ENCODE results near the gene STK35. TPM values are rescaled to one million over a fixed set of nuclear protein-coding genes. Genes with fewer than 3 reads are reported as not detected.

The STK35 gene
- total RNA-seq, 4 donors from 2014 or later, result 24.3 to 39.6 (median 36.3) TPM

- Histone ChIP-seq H3K27ac (no peak overlapping the region), H3K4me3 (no peak overlapping the region)
- TF ChIP-seq POLR2A (IDR thresholded peaks at IDR 0.05), result no peak
- no peak for TF ChIP-seq CTCF (IDR thresholded peaks at IDR 0.05)
These were observed 15.2 kb upstream of the STK35 start for GRCh38 chr20:2086177-2086979.

GRCh38 chr20:2086980-2087377 is 14.6 kb upstream of the STK35 start:
- no peaks in the 10 kb centered on the region for H3K9me3 ChIP-seq
- H3K27ac ChIP-seq, result no peak overlapping the region
- no peaks in the 10 kb centered on the region for H3K36me3 ChIP-seq
- no peak overlapping the region for H3K4me3 ChIP-seq
- DNase-seq, result no peak
- no peak for TF ChIP-seq POLR2A (IDR thresholded peaks at IDR 0.05)
- TF ChIP-seq CTCF (IDR thresholded peaks at IDR 0.05), result no peak
- no peaks in the 10 kb centered on the region for H3K27me3 ChIP-seq
- H3K4me1 ChIP-seq, result no peaks in the 10 kb centered on the region

More at GRCh38 chr20:2086177-2086979, 15.2 kb upstream of the STK35 start:
- Histone ChIP-seq H3K27me3 (no peaks in the 10 kb centered on the region), H3K36me3 (no peaks in the 10 kb centered on the region), H3K9me3 (no peaks in the 10 kb centered on the region), H3K4me1 (no peaks in the 10 kb centered on the region)
- DNase-seq, result no peak

- Histone ChIP-seq H3K36me3 (no peaks in the 10 kb centered on the region), H3K27me3 (no peaks in the 10 kb centered on the region), H3K27ac (no peak overlapping the region), H3K4me3 (no peak overlapping the region), H3K9me3 (no peaks in the 10 kb centered on the region), H3K4me1 (no peaks in the 10 kb centered on the region)
- TF ChIP-seq CTCF (IDR thresholded peaks at IDR 0.05) (no peak), POLR2A (IDR thresholded peaks at IDR 0.05) (no peak)
- DNase-seq, result no peak
These were observed 12.7 kb upstream of the STK35 start for GRCh38 chr20:2088891-2089290.

- no peak for DNase-seq
- H3K27ac ChIP-seq, result no peak overlapping the region
- H3K27me3 ChIP-seq, result no peaks in the 10 kb centered on the region
- H3K4me1 ChIP-seq, result no peaks in the 10 kb centered on the region
- H3K36me3 ChIP-seq, result no peaks in the 10 kb centered on the region
- TF ChIP-seq CTCF (IDR thresholded peaks at IDR 0.05) (no peak), POLR2A (IDR thresholded peaks at IDR 0.05) (no peak)
- no peak overlapping the region for H3K4me3 ChIP-seq
- no peaks in the 10 kb centered on the region for H3K9me3 ChIP-seq
These were observed 12.2 kb upstream of the STK35 start for GRCh38 chr20:2089447-2089846.

GRCh38 chr20:2093159-2093781 is 8.4 kb upstream of the STK35 start:
- Histone ChIP-seq H3K27me3 (no peaks in the 10 kb centered on the region), H3K36me3 (no peaks in the 10 kb centered on the region), H3K9me3 (no peaks in the 10 kb centered on the region), H3K4me3 (no peak overlapping the region), H3K4me1 (no peaks in the 10 kb centered on the region), H3K27ac (no peak overlapping the region)
- DNase-seq, result peak; percentile 31 to 62 (median 61)
- no peak for TF ChIP-seq POLR2A (IDR thresholded peaks at IDR 0.05)
- peak in 4 of 6 experiments; percentile 41 to 58 (median 57) for TF ChIP-seq CTCF (IDR thresholded peaks at IDR 0.05)

Measured in Peyer's patch (tissue), 4 donors.